HEK293 (cell line): ENCODE measurements around the gene SNAPC5.

Source experiments
- CTCF ChIP-seq: fragments of 450-650 bp; formaldehyde crosslinking; IDR thresholded peaks from 2 replicates; pipeline ENCODE4 v1.5.1; 2016; ENCODE audit warnings: missing biosample characterization, missing genetic modification characterization
- ZBTB17 ChIP-seq: fragments of 450-650 bp; formaldehyde crosslinking; IDR thresholded peaks from 2 replicates; pipeline ENCODE4 v1.5.1; 2016; ENCODE audit warnings: missing biosample characterization, missing genetic modification characterization
- ZNF138 ChIP-seq: fragments of 450-650 bp; formaldehyde crosslinking; IDR thresholded peaks from 2 replicates; pipeline ENCODE4 v1.5.1; 2016; ENCODE audit warnings: missing biosample characterization, missing genetic modification characterization, borderline replicate concordance
- ZNF174 ChIP-seq: fragments of 450-650 bp; formaldehyde crosslinking; IDR thresholded peaks from 2 replicates; pipeline ENCODE4 v1.5.0; 2017; ENCODE audit warnings: missing biosample characterization, mild to moderate bottlenecking, missing genetic modification characterization
- ZNF561 ChIP-seq: fragments of 450-650 bp; IDR thresholded peaks from 2 replicates; pipeline ENCODE4 v1.5.1; 2018; ENCODE audit warnings: missing biosample characterization, missing genetic modification characterization, borderline replicate concordance

GRCh38 chr15:66508293-66508883, 10.8 kb upstream of the SNAPC5 start:
- TF ChIP-seq ZNF174 (tag by site-specific recombination) (no peak), CTCF (tag by site-specific recombination) (no peak), ZNF138 (tag by site-specific recombination) (no peak), ZNF561 (tag by site-specific recombination) (no peak), ZBTB17 (no peak)
